ENCODE measurements around the gene ATP2A3.

- no peak for TF ChIP-seq POLR2AphosphoS5 (IDR thresholded peaks at IDR 0.05)
- no peak for TF ChIP-seq CTCF (IDR thresholded peaks at IDR 0.05)
Observed at GRCh38 chr17:3982113-3982512, 17.9 kb upstream of the ATP2A3 start.

Data from prostate gland (tissue), 2 donors.